GM21381 (cell line): Measurements from ENCODE around the gene CNTNAP3.
"Not testable (repeated sequence)": the region's sequence is repeated elsewhere in the genome, so short reads cannot be mapped to it uniquely, and the experiment has no call there.

Experiments used
- ATAC-seq: cut with Tn5 transposase; IDR thresholded peaks from one replicate; pipeline ENCODE4 v1.9.1; 2021; ENCODE audit warnings: mild to moderate bottlenecking, moderate library complexity; ENCODE audit not compliant: unreplicated experiment

The CNTNAP3 gene

GRCh38 chr9:39287980-39288379, at the start of gene CNTNAP3:
TSS of gene CNTNAP3 (minus strand) at chr9:39288167. CDS start at chr9:39288064, 103 bp downstream.
- not testable (repeated sequence) for ATAC-seq

GRCh38 chr9:39279995-39280394, 8.0 kb downstream of the CNTNAP3 start:
- ATAC-seq = not testable (repeated sequence)

- not testable (repeated sequence) for ATAC-seq
Observed at GRCh38 chr9:39242513-39242912, 45.5 kb downstream of the CNTNAP3 start.

- ATAC-seq = not testable (repeated sequence)
Observed at GRCh38 chr9:39232130-39232991, 55.6 kb downstream of the CNTNAP3 start.

GRCh38 chr9:39215976-39216375, 72.0 kb downstream of the CNTNAP3 start:
- ATAC-seq = not testable (repeated sequence)

GRCh38 chr9:39209773-39210172, 78.2 kb downstream of the CNTNAP3 start:
- not testable (repeated sequence) for ATAC-seq

- ATAC-seq = not testable (repeated sequence)
Observed at GRCh38 chr9:39206643-39207042, 81.3 kb downstream of the CNTNAP3 start.

- not testable (repeated sequence) for ATAC-seq
Observed at GRCh38 chr9:39205842-39206241, 82.1 kb downstream of the CNTNAP3 start.

GRCh38 chr9:39200412-39200811, 87.6 kb downstream of the CNTNAP3 start:
- not testable (repeated sequence) for ATAC-seq

GRCh38 chr9:39198000-39198709, 89.8 kb downstream of the CNTNAP3 start:
- ATAC-seq = not testable (repeated sequence)

GRCh38 chr9:39171370-39171769, 116.6 kb downstream of the CNTNAP3 start:
- ATAC-seq = not testable (repeated sequence)

GRCh38 chr9:39157714-39158113, 130.3 kb downstream of the CNTNAP3 start:
- not testable (repeated sequence) for ATAC-seq

- not testable (repeated sequence) for ATAC-seq
Observed at GRCh38 chr9:39132826-39133552, 155.0 kb downstream of the CNTNAP3 start.

- not testable (repeated sequence) for ATAC-seq
Observed at GRCh38 chr9:39121401-39121800, 166.6 kb downstream of the CNTNAP3 start.

- ATAC-seq = not testable (repeated sequence)
Observed at GRCh38 chr9:39111746-39112145, 176.2 kb downstream of the CNTNAP3 start.

- no peak for ATAC-seq
Observed at GRCh38 chr9:39108145-39108544, 179.8 kb downstream of the CNTNAP3 start.

- ATAC-seq = not testable (repeated sequence)
Observed at GRCh38 chr9:39097208-39097607, 190.8 kb downstream of the CNTNAP3 start.

GRCh38 chr9:39085311-39085710, 202.7 kb downstream of the CNTNAP3 start:
- not testable (repeated sequence) for ATAC-seq

GRCh38 chr9:39082574-39082973, 205.4 kb downstream of the CNTNAP3 start:
- not testable (repeated sequence) for ATAC-seq

GRCh38 chr9:39080081-39080480, 207.9 kb downstream of the CNTNAP3 start:
- ATAC-seq = not testable (repeated sequence)
